IMR-90 (cell line): ENCODE measurements around the gene ARHGEF4.

Experiments used
- BHLHE40 ChIP-seq: fragments of 150-350 bp; IDR thresholded peaks from 2 replicates; pipeline ENCODE4 v1.6.1; 2016; ENCODE audit warnings: mild to moderate bottlenecking, low read depth, low read length
- CEBPB ChIP-seq: IDR thresholded peaks from 2 replicates; pipeline ENCODE4 v1.6.1; 2012; ENCODE audit warnings: low read depth, low read length, improper control_type of control experiment
- CHD1 ChIP-seq: IDR thresholded peaks from 2 replicates; pipeline ENCODE4 v1.6.1; 2012; ENCODE audit warnings: low read depth, low read length, improper control_type of control experiment
- CTCF ChIP-seq: conservative IDR thresholded peaks from 2 replicates; pipeline ENCODE4 v1.5.1; 2012; ENCODE audit warnings: mild to moderate bottlenecking, low read depth, low read length, improper control_type of control experiment
- FOS ChIP-seq: fragments of 150-350 bp; IDR thresholded peaks from 2 replicates; pipeline ENCODE4 v1.6.1; 2016; ENCODE audit warnings: low read depth, low read length
- MAFK ChIP-seq: IDR thresholded peaks from 2 replicates; pipeline ENCODE4 v1.6.1; 2012; ENCODE audit warnings: low read depth, low read length, improper control_type of control experiment
- MAZ ChIP-seq: IDR thresholded peaks from 2 replicates; pipeline ENCODE4 v1.6.1; 2012; ENCODE audit warnings: low read depth, mild to moderate bottlenecking, low read length, improper control_type of control experiment, moderate library complexity, borderline replicate concordance
- MXI1 ChIP-seq: IDR thresholded peaks from 2 replicates; pipeline ENCODE4 v1.6.1; 2012; ENCODE audit warnings: low read depth, mild to moderate bottlenecking, low read length, moderate library complexity, borderline replicate concordance
- NFE2L2 ChIP-seq: fragments of 150-350 bp; IDR thresholded peaks from 2 replicates; pipeline ENCODE4 v1.6.1; 2016; ENCODE audit warnings: low read depth, mild to moderate bottlenecking, low read length
- POLR2A ChIP-seq: IDR thresholded peaks from 2 replicates; pipeline ENCODE4 v1.6.1; 2012; ENCODE audit warnings: mild to moderate bottlenecking, low read depth, low read length
- RAD21 ChIP-seq: IDR thresholded peaks from 2 replicates; pipeline ENCODE4 v1.6.1; 2012; ENCODE audit warnings: low read length, improper control_type of control experiment
- RCOR1 ChIP-seq: IDR thresholded peaks from 2 replicates; pipeline ENCODE4 v1.6.1; 2012; ENCODE audit warnings: mild to moderate bottlenecking, low read length, improper control_type of control experiment; ENCODE audit not compliant: insufficient replicate concordance
- SMC3 ChIP-seq: fragments of 150-350 bp; IDR thresholded peaks from 2 replicates; pipeline ENCODE4 v1.6.1; 2016; ENCODE audit warnings: low read depth, mild to moderate bottlenecking, antibody characterized with exemption, low read length, moderate library complexity

- TF ChIP-seq CTCF (no peak), MXI1 (no peak), SMC3 (no peak), CEBPB (no peak), POLR2A (no peak), MAFK (no peak), FOS (no peak), CHD1 (no peak), RAD21 (no peak), RCOR1 (no peak), MAZ (no peak), NFE2L2 (no peak), BHLHE40 (no peak)
Observed at GRCh38 chr2:130922417-130922816, 85.7 kb downstream of the ARHGEF4 start.
